Caki2 (cell line): ENCODE data around the gene ACACA. TPM values are rescaled to one million over a fixed set of nuclear protein-coding genes. Genes with fewer than 3 reads are reported as not detected.
A peak's percentile ranks its signal among the peaks of the same experiment; 100 is the strongest.
"Not testable (repeated sequence)": the region's sequence is repeated elsewhere in the genome, so short reads cannot be mapped to it uniquely, and the experiment has no call there.

Experiments used
- DNase-seq: peaks from one replicate; pipeline ENCODE4 v3.0.0-alpha.2; 2015; ENCODE audit warnings: low read depth
- in situ Hi-C: cut with HindIII; loops from 2 replicates; pipeline ENCODE4 v1.10.0; 2016; ENCODE audit warnings: low sequenced_read_pairs, low pct_unique_long_range_greater_than_20kb, mixed read lengths
- total RNA-seq: library from RNA; depleted of rRNA; stranded (reverse); fragments of >200 nt; shearing (Covaris generic); gene quantifications from 2 replicates; pipeline ENCODE4 v1.2.3, GENCODE V29; 2014; ENCODE audit warnings: low replicate concordance

The ACACA gene
- total RNA-seq, 1 experiment from 2014 or later = 30.8 TPM

- no peak for DNase-seq
- in situ Hi-C loops = no loop called here
These were observed 237.8 kb downstream of the ACACA start for GRCh38 chr17:37168731-37169353.

- in situ Hi-C loops = no loop called here
- no peak for DNase-seq
These were observed 238.9 kb downstream of the ACACA start for GRCh38 chr17:37167756-37168155.

- DNase-seq = no peak
These were observed 242.6 kb downstream of the ACACA start for GRCh38 chr17:37164057-37164456.

GRCh38 chr17:37162800-37163199 lies 243.8 kb downstream of the ACACA start:
- in situ Hi-C loops = no loop called here
- DNase-seq = no peak

More at GRCh38 chr17:37164057-37164456, 242.6 kb downstream of the ACACA start:
- in situ Hi-C loops = no loop called here

- in situ Hi-C loops = no loop called here
- peak; percentile 58 for DNase-seq
These were observed 245.7 kb downstream of the ACACA start for GRCh38 chr17:37160944-37161343.

- in situ Hi-C loops = no loop called here
- DNase-seq = no peak
These were observed 248.3 kb downstream of the ACACA start for GRCh38 chr17:37158290-37158689.

- in situ Hi-C loops = no loop called here
- no peak for DNase-seq
These were observed 258.5 kb downstream of the ACACA start for GRCh38 chr17:37148156-37148555.

- peak; percentile 62 for DNase-seq
These were observed 259.3 kb downstream of the ACACA start for GRCh38 chr17:37147301-37147812.

GRCh38 chr17:37146086-37147064 lies 260.3 kb downstream of the ACACA start:
- DNase-seq = no peak
- in situ Hi-C loops = no loop called here

More at GRCh38 chr17:37147301-37147812, 259.3 kb downstream of the ACACA start:
- in situ Hi-C loops = no loop called here

GRCh38 chr17:37144075-37144701 lies 262.4 kb downstream of the ACACA start:
- DNase-seq = no peak
- in situ Hi-C loops = no loop called here

GRCh38 chr17:37143558-37143957 lies 263.1 kb downstream of the ACACA start:
- DNase-seq, in situ Hi-C loops: not testable (repeated sequence)

GRCh38 chr17:37142294-37142896 lies 264.2 kb downstream of the ACACA start:
- no peak for DNase-seq
- in situ Hi-C loops = no loop called here

- in situ Hi-C loops = no loop called here
- DNase-seq = no peak
These were observed 268.0 kb downstream of the ACACA start for GRCh38 chr17:37138571-37139120.

GRCh38 chr17:37137906-37138514 lies 268.6 kb downstream of the ACACA start:
- no peak for DNase-seq
- in situ Hi-C loops = no loop called here

GRCh38 chr17:37137070-37137610 lies 269.5 kb downstream of the ACACA start:
- DNase-seq = no peak
- in situ Hi-C loops = no loop called here

GRCh38 chr17:37135576-37135975 lies 271.1 kb downstream of the ACACA start:
- in situ Hi-C loops = no loop called here
- no peak for DNase-seq

GRCh38 chr17:37134050-37134449 lies 272.6 kb downstream of the ACACA start:
- in situ Hi-C loops = no loop called here
- no peak for DNase-seq
